ENCODE results near the gene MAGT1. TPM values are rescaled to one million over a fixed set of nuclear protein-coding genes. Genes with fewer than 3 reads are reported as not detected.

The MAGT1 gene
- total RNA-seq, 1 donor from 2014 or later: 39.3 TPM

- TF ChIP-seq, protein P1, sequence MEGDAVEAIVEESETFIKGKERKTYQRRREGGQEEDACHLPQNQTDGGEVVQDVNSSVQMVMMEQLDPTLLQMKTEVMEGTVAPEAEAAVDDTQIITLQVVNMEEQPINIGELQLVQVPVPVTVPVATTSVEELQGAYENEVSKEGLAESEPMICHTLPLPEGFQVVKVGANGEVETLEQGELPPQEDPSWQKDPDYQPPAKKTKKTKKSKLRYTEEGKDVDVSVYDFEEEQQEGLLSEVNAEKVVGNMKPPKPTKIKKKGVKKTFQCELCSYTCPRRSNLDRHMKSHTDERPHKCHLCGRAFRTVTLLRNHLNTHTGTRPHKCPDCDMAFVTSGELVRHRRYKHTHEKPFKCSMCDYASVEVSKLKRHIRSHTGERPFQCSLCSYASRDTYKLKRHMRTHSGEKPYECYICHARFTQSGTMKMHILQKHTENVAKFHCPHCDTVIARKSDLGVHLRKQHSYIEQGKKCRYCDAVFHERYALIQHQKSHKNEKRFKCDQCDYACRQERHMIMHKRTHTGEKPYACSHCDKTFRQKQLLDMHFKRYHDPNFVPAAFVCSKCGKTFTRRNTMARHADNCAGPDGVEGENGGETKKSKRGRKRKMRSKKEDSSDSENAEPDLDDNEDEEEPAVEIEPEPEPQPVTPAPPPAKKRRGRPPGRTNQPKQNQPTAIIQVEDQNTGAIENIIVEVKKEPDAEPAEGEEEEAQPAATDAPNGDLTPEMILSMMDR (IDR thresholded peaks at IDR 0.05): no peak
- TF ChIP-seq POLR2AphosphoS5 (IDR thresholded peaks at IDR 0.05; ENCODE audit: insufficient read depth in 1 of 2, low read depth in 1 of 2): no peak
- TF ChIP-seq POLR2A (IDR thresholded peaks at IDR 0.05): no peak
- intact Hi-C loops (cut with DNase I): no loop called here
- H3K36me3 ChIP-seq: no peaks in the 10 kb centered on the region
These were observed 75.0 kb downstream of the MAGT1 start for GRCh38 chrX:77820091-77820727.

DNA sequence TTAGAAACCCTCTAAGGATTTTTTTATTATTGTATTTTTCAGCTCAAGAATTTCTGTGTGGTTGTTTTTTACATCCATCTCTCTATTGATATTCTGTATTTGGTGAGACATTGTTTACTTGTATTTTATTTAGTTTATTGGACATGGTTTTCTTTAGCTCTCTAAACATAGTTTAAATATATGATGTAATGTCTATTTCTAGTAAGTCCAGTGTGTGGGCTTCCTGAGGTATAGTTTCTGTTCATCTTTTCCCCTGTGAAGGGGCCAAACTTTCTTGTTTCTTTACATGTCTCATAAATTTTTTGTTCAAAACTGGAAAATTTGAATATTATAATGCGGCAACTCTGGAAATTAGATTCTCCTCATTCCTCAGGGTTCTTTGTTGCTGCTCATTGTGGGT lies 81.0 kb downstream of the MAGT1 start:
- Histone ChIP-seq H3K36me3 (no peaks in the 10 kb centered on the region), H3K27me3 (no peaks in the 10 kb centered on the region), H3K4me3 (no peak overlapping the region), H3K27ac (no peak overlapping the region), H3K9me3 (no peaks in the 10 kb centered on the region), H3K4me1 (no peaks in the 10 kb centered on the region)
- intact Hi-C loops (cut with DNase I): no loop called here
- DNase-seq (ENCODE audit: extremely low spot score in 2 of 2): no peak
- no peak for TF ChIP-seq POLR2AphosphoS5 (IDR thresholded peaks at IDR 0.05; ENCODE audit: insufficient read depth in 1 of 2, low read depth in 1 of 2)
- TF ChIP-seq, protein P1 (IDR thresholded peaks at IDR 0.05): no peak
- no peak for TF ChIP-seq POLR2A (IDR thresholded peaks at IDR 0.05)

More at GRCh38 chrX:77820091-77820727, 75.0 kb downstream of the MAGT1 start:
- Histone ChIP-seq H3K4me3 (no peak overlapping the region), H3K9me3 (no peaks in the 10 kb centered on the region), H3K4me1 (no peaks in the 10 kb centered on the region), H3K27ac (no peak overlapping the region), H3K27me3 (no peaks in the 10 kb centered on the region)
- no peak for DNase-seq (ENCODE audit: extremely low spot score in 2 of 2)

- intact Hi-C loops (cut with DNase I): no loop called here
These were observed 93.0 kb downstream of the MAGT1 start for GRCh38 chrX:77802201-77802600.

GRCh38 chrX:77795124-77795523 lies 100.1 kb downstream of the MAGT1 start:
- no peak overlapping the region for H3K4me3 ChIP-seq

More at GRCh38 chrX:77802201-77802600, 93.0 kb downstream of the MAGT1 start:
- Histone ChIP-seq H3K27ac (no peak overlapping the region), H3K9me3 (no peaks in the 10 kb centered on the region), H3K4me1 (no peaks in the 10 kb centered on the region), H3K36me3 (no peaks in the 10 kb centered on the region), H3K27me3 (no peaks in the 10 kb centered on the region), H3K4me3 (no peak overlapping the region)
- TF ChIP-seq, protein P1 (IDR thresholded peaks at IDR 0.05): no peak
- TF ChIP-seq POLR2AphosphoS5 (IDR thresholded peaks at IDR 0.05; ENCODE audit: insufficient read depth in 1 of 2, low read depth in 1 of 2) (no peak), POLR2A (IDR thresholded peaks at IDR 0.05) (no peak)
- no peak for DNase-seq (ENCODE audit: extremely low spot score in 2 of 2)

DNA sequence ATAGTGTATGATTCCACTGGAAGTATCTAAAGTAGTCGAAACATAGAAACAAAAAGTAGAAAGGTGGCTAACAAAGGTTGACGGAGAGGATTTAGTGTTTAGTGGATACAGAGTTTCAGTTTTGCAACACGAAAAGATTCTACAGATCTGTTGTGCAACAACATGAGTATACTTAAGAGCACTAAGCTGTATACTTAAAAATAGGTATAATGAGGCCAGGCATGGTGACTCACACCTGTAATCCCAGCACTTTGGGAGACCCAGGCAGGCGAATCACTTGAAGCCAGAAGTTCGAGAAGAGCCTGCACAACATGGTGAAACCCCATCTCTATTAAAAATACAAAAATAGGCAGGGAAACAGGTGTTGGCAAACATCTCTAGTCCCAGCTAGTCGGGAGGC lies 101.3 kb downstream of the MAGT1 start:
- Histone ChIP-seq H3K27ac (no peak overlapping the region), H3K9me3 (no peaks in the 10 kb centered on the region), H3K36me3 (no peaks in the 10 kb centered on the region), H3K27me3 (no peaks in the 10 kb centered on the region), H3K4me1 (no peaks in the 10 kb centered on the region), H3K4me3 (no peak overlapping the region)
- DNase-seq (ENCODE audit: extremely low spot score in 2 of 2): no peak
- TF ChIP-seq, protein P1 (IDR thresholded peaks at IDR 0.05): no peak
- TF ChIP-seq POLR2A (IDR thresholded peaks at IDR 0.05): no peak
- TF ChIP-seq POLR2AphosphoS5 (IDR thresholded peaks at IDR 0.05; ENCODE audit: insufficient read depth in 1 of 2, low read depth in 1 of 2): no peak
- intact Hi-C loops (cut with DNase I): no loop called here

More at GRCh38 chrX:77795124-77795523, 100.1 kb downstream of the MAGT1 start:
- no peak overlapping the region for H3K27ac ChIP-seq
- no peak for DNase-seq (ENCODE audit: extremely low spot score in 2 of 2)
- no peaks in the 10 kb centered on the region for H3K4me1 ChIP-seq
- H3K36me3 ChIP-seq: no peaks in the 10 kb centered on the region
- TF ChIP-seq POLR2AphosphoS5 (IDR thresholded peaks at IDR 0.05; ENCODE audit: insufficient read depth in 1 of 2, low read depth in 1 of 2): no peak
- TF ChIP-seq, protein P1 (IDR thresholded peaks at IDR 0.05): no peak
- intact Hi-C loops (cut with DNase I): no loop called here
- H3K27me3 ChIP-seq: no peaks in the 10 kb centered on the region
- H3K9me3 ChIP-seq: no peaks in the 10 kb centered on the region

Data from vagina (tissue), 2 donors.